GM12878 (cell line): ENCODE measurements around the gene PDRG1. TPM values are rescaled to one million over a fixed set of nuclear protein-coding genes. Genes with fewer than 3 reads are reported as not detected.
A peak's percentile ranks its signal among the peaks of the same experiment; 100 is the strongest.

Experiments used
- ATAC-seq: fragments of 200-7000 bp; cut with Tn5 transposase; 3 replicates; pipeline ENCODE4 v1.9.1; 2020; ENCODE audit warnings: mild to moderate bottlenecking, moderate library complexity
- BruUV-seq: library from RNA; stranded (reverse); fragments of 400-500 nt; replicated peaks from 2 replicates; lab custom pipeline; 2021; lab: Mats Ljungman, UMichigan
- CTCF ChIA-PET: fragments of 300-600 bp; sonication (Branson Sonifier 250); formaldehyde crosslinking; extraction: SDS; loops from one replicate; lab custom pipeline; 2021; ENCODE audit warnings: inconsistent platforms; lab: Yijun Ruan, JAX
- POLR2A ChIA-PET: fragments of 350-600 bp; formaldehyde crosslinking; extraction: SDS; loops from one replicate; lab custom pipeline; 2021; ENCODE audit warnings: inconsistent platforms; lab: Charles Lee
- RAD21 ChIA-PET: fragments of 300-600 bp; sonication (Branson Sonifier 250); formaldehyde crosslinking; loops from one replicate; lab custom pipeline; 2023; ENCODE audit warnings: antibody characterized with exemption; ENCODE audit not compliant: unreplicated experiment; lab: Charles Lee
- SMC1A ChIA-PET: fragments of 300-600 bp; sonication (Branson Sonifier 250); formaldehyde crosslinking; loops from one replicate; lab custom pipeline; 2023; ENCODE audit not compliant: unreplicated experiment, uncharacterized antibody; lab: Charles Lee
- DNase-seq: peaks from one replicate; pipeline ENCODE4 v3.0.0-alpha.2; 2011; ENCODE audit warnings: low read depth, low spot score
- FAIRE-seq: peaks from 3 replicates; lab custom pipeline; 2011; peaks lifted over from hg19 to GRCh38; lab: Jason Lieb, UNC
- H2AFZ ChIP-seq: 2 replicates; pipeline ENCODE4 v1.6.0; 2011; ENCODE audit warnings: low read depth, low read length, control low read depth; ENCODE audit not compliant: control insufficient read depth
- H3K27ac ChIP-seq: 2 replicates; pipeline ENCODE4 v1.5.1; 2011; ENCODE audit warnings: control low read depth; ENCODE audit not compliant: control insufficient read depth, insufficient read depth
- H3K27me3 ChIP-seq, 2 experiments: replicated peaks in 1 of 2; 2 replicates each; pipeline versions ENCODE4 v1.6.0 to v1.6.1; 2011; ENCODE audit warnings: low read length in 1 of 2; ENCODE audit not compliant: control insufficient read depth in 2 of 2, insufficient read depth in 2 of 2
- H3K36me3 ChIP-seq, 2 experiments: 2 replicates each; pipeline ENCODE4 v1.5.1; 2011; ENCODE audit warnings: low read length in 1 of 2; ENCODE audit not compliant: control insufficient read depth in 2 of 2, insufficient read depth in 2 of 2
- H3K4me1 ChIP-seq: 2 replicates; pipeline ENCODE4 v1.6.1; 2011; ENCODE audit warnings: mild to moderate bottlenecking, low read length, moderate library complexity, mixed read lengths; ENCODE audit not compliant: control insufficient read depth, insufficient read depth
- H3K4me2 ChIP-seq: 2 replicates; pipeline ENCODE4 v1.6.0; 2011; ENCODE audit warnings: control low read depth; ENCODE audit not compliant: control insufficient read depth, insufficient read depth
- H3K4me3 ChIP-seq: fragments of 200-600 bp; sonication (generic); 2 replicates; pipeline ENCODE4 v1.5.1; 2016
- H3K79me2 ChIP-seq: 2 replicates; pipeline ENCODE4 v1.6.0; 2011; ENCODE audit warnings: low read length; ENCODE audit not compliant: control insufficient read depth, insufficient read depth
- H3K9ac ChIP-seq: 2 replicates; pipeline ENCODE4 v1.8.0; 2011; ENCODE audit warnings: low read length, control low read depth, mixed read lengths; ENCODE audit not compliant: control insufficient read depth, insufficient read depth
- H3K9me3 ChIP-seq: replicated peaks from 3 replicates; pipeline ENCODE4 v1.5.1; 2011; ENCODE audit warnings: mild to moderate bottlenecking, low read length; ENCODE audit not compliant: control insufficient read depth, insufficient read depth
- H4K20me1 ChIP-seq: 2 replicates; pipeline ENCODE4 v1.6.0; 2011; ENCODE audit not compliant: control insufficient read depth, insufficient read depth
- BCL11A ChIP-seq: IDR thresholded peaks from 2 replicates; pipeline ENCODE4 v1.6.1; 2011; ENCODE audit warnings: low read depth, low read length
- BRCA1 ChIP-seq: IDR thresholded peaks from 2 replicates; pipeline ENCODE4 v1.6.1; 2011; ENCODE audit warnings: low read depth, low read length, improper control_type of control experiment
- CBX3 ChIP-seq: fragments of 200-600 bp; sonication (generic); IDR thresholded peaks from 2 replicates; pipeline ENCODE4 v1.6.1; 2016; ENCODE audit warnings: low read depth, borderline replicate concordance
- EZH2 ChIP-seq: IDR thresholded peaks from 2 replicates; pipeline ENCODE4 v1.6.1; 2012; ENCODE audit warnings: low read depth, mild to moderate bottlenecking, control low read depth, inconsistent platforms, low read length, borderline replicate concordance; ENCODE audit not compliant: control insufficient read depth
- FOXK2 ChIP-seq: fragments of 450-650 bp; IDR thresholded peaks from 2 replicates; pipeline ENCODE4 v1.6.1; 2017; ENCODE audit warnings: mild to moderate bottlenecking, moderate library complexity
- HDGF ChIP-seq: fragments of 450-650 bp; IDR thresholded peaks from 2 replicates; pipeline ENCODE4 v1.6.1; 2016; ENCODE audit warnings: antibody characterized with exemption
- KAT2A ChIP-seq: conservative IDR thresholded peaks from 2 replicates; pipeline ENCODE4 v1.6.1; 2011; ENCODE audit warnings: low read depth, low read length; ENCODE audit not compliant: control insufficient read depth
- NFYB ChIP-seq: IDR thresholded peaks from 2 replicates; pipeline ENCODE4 v1.6.1; 2011; ENCODE audit warnings: low read depth, mild to moderate bottlenecking, low read length, improper control_type of control experiment, moderate library complexity; ENCODE audit not compliant: insufficient read depth
- PAX8 ChIP-seq: fragments of 450-650 bp; IDR thresholded peaks from 2 replicates; pipeline ENCODE4 v1.6.1; 2017; ENCODE audit warnings: mild to moderate bottlenecking, moderate library complexity
- RUNX3 ChIP-seq: IDR thresholded peaks from 2 replicates; pipeline ENCODE4 v1.6.1; 2012; ENCODE audit warnings: low read length, inconsistent platforms
- SKIL ChIP-seq: fragments of 450-650 bp; IDR thresholded peaks from 2 replicates; pipeline ENCODE4 v1.6.1; 2017; ENCODE audit warnings: mild to moderate bottlenecking, low read depth, inconsistent platforms; ENCODE audit not compliant: poor library complexity, severe bottlenecking
- SMAD1 ChIP-seq: fragments of 450-650 bp; IDR thresholded peaks from 2 replicates; pipeline ENCODE4 v1.6.1; 2018; ENCODE audit warnings: mild to moderate bottlenecking, low read depth; ENCODE audit not compliant: partially characterized antibody
- SMAD5 ChIP-seq: IDR thresholded peaks from 2 replicates; pipeline ENCODE4 v1.6.1; 2016; ENCODE audit warnings: antibody characterized with exemption, low read depth
- TARDBP ChIP-seq: IDR thresholded peaks from 2 replicates; pipeline ENCODE4 v1.6.1; 2016; ENCODE audit warnings: borderline replicate concordance
- TBL1XR1 ChIP-seq: IDR thresholded peaks from 2 replicates; pipeline ENCODE4 v1.6.1; 2012; ENCODE audit warnings: low read depth, low read length, improper control_type of control experiment
- TCF7 ChIP-seq: IDR thresholded peaks from 2 replicates; pipeline ENCODE4 v1.6.1; 2014; ENCODE audit warnings: antibody characterized with exemption, borderline replicate concordance
- WGBS: methylation state at CpG from one replicate; pipeline ENCODE4 v1.1.6; 2016; ENCODE audit warnings: low lambda C conversion rate; ENCODE audit not compliant: insufficient replicate concordance, insufficient coverage; ENCODE audit errors: missing lambda C conversion rate; 5-methylcytosine and 5-hydroxymethylcytosine counted together
- in situ Hi-C: fragments of 300-500 bp; cut with MboI; formaldehyde crosslinking; loops from 9 replicates; pipeline ENCODE4 v1.14.3; 2018; ENCODE audit warnings: mixed read lengths
- intact Hi-C: fragments of 100-400 bp; cut with micrococcal nuclease; formaldehyde crosslinking; loops from one replicate; pipeline ENCODE4 v1.14.2; 2022; ENCODE audit not compliant: unreplicated experiment
- polyA plus RNA-seq, 11 experiments: library from polyadenylated mRNA; depleted of rRNA in 4 of 11; unstranded in 6 of 11; stranded (reverse) in 5 of 11; fragments of >200 nt; fragmentation: Nextera tagmentation in 4 of 11; fragmentation: Illumina TruSeq in 1 of 11; extraction: Ambion mirVana in 4 of 11; extraction: Trizol in 1 of 11; gene quantifications; 1 replicate in 1 of 11; 2 replicates in 10 of 11; pipeline versions ENCODE4 v1.2.1 to v1.2.3, GENCODE V29; 2011 to 2016; ENCODE audit warnings: inconsistent platforms in 2 of 11, missing spikeins in 2 of 11, low read depth in 1 of 11
- total RNA-seq, 4 experiments: library from RNA; depleted of rRNA in 3 of 4; stranded (reverse); fragments of >200 nt in 3 of 4; fragmentation: Illumina TruSeq in 1 of 4; extraction: Trizol in 1 of 4; gene quantifications; 2 replicates each; pipeline versions ENCODE4 v1.2.1 to v1.2.3, GENCODE V29; 2013 to 2021
- TF ChIP-seq, protein P1 (sequence below): IDR thresholded peaks from 2 replicates; pipeline ENCODE4 v1.6.1; 2012; ENCODE audit warnings: low read depth, low read length, improper control_type of control experiment

Gene PDRG1
- total and polyA plus RNA-seq, 10 of the 15 experiments (the other 5 are each of a cell fraction or from before 2014, with no cell fraction given), result 11.1 to 55.8 (median 23.3) TPM

- TF ChIP-seq BCL11A (no peak), RUNX3 (no peak), NFYB (no peak), TCF7 (no peak), SKIL (no peak), TBL1XR1 (no peak)
- TF ChIP-seq, protein P1, sequence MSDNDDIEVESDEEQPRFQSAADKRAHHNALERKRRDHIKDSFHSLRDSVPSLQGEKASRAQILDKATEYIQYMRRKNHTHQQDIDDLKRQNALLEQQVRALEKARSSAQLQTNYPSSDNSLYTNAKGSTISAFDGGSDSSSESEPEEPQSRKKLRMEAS, result no peak
- TF ChIP-seq, all 136 proteins: peak for 0
Observed at GRCh38 chr20:31936420-31936819, 15.4 kb downstream of the PDRG1 start (continued).

- intact Hi-C loops, result no loop called here
- H4K20me1 ChIP-seq, result no peaks in the 10 kb centered on the region
- no peaks in the 10 kb centered on the region for H3K27me3 ChIP-seq
- POLR2A ChIA-PET, result no interaction called here
- CTCF ChIA-PET, result interaction anchor here (1.0 to 1.5 kb wide), 3 partner anchors 16 to 83 kb away, joined by 3 to 4 read pairs (median 3); partner anchors contain the start of gene PDRG1
- H3K4me3 ChIP-seq, result no peak overlapping the region
- TF ChIP-seq EZH2 (no peak), CBX3 (no peak), TARDBP (no peak), SMAD1 (no peak), KAT2A (no peak), HDGF (no peak), NFYB (no peak), BRCA1 (no peak), SMAD5 (no peak), FOXK2 (no peak), PAX8 (no peak)
- H3K4me2 ChIP-seq, result no peak overlapping the region
- WGBS, result 20% methylated on average over 8 of the region's 8 CpGs
- no peak for FAIRE-seq
- H3K79me2 ChIP-seq, result no peaks in the 10 kb centered on the region
- no peak overlapping the region for H3K27ac ChIP-seq
- RAD21 ChIA-PET, result interaction anchor here (1.1 to 1.7 kb wide), 2 partner anchors 17 to 40 kb away, joined by 3 to 5 read pairs; partner anchors contain the start of gene PDRG1
- in situ Hi-C loops, result no loop called here
- no peaks in the 10 kb centered on the region for H3K9me3 ChIP-seq
- BruUV-seq, result no TSS peak
- SMC1A ChIA-PET, result interaction anchor here (1.3 kb wide), 2 partner anchors 67 to 80 kb away, joined by 4 read pairs; no protein-coding TSS in a partner anchor
- no peaks in the 10 kb centered on the region for H3K4me1 ChIP-seq
- no peak overlapping the region for H2AFZ ChIP-seq
- H3K36me3 ChIP-seq, result no peaks in the 10 kb centered on the region
- DNase-seq, result no peak
- no peak overlapping the region for H3K9ac ChIP-seq
- peak; percentile 32; the same call in 1 of the 3 replicates for ATAC-seq
Observed at GRCh38 chr20:31934968-31935764, 16.7 kb downstream of the PDRG1 start.
